ENCODE results near the gene ADAMTS16.

DNA sequence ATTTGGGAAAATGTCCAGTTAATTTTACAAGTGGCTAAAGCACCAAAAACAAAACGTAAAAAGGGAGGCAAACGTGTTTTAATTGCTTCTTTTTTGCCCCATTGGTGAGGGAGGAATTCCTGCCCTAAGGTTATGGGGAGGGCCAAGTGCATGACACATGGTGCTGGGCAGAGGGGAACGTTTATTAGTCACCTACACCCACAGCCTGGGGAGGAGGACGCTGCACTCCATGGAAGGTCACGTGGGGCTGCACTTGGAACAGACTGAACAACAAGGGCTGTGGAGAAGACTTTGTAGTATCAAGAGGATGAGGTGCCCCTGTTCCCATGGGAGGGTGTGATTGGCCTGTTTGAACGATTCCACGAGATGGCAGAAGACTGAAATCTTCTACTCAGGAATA, 13.7 kb upstream of the ADAMTS16 start:
- no peak for TF ChIP-seq POLR2A (IDR thresholded peaks at IDR 0.05)
- TF ChIP-seq, protein P1, sequence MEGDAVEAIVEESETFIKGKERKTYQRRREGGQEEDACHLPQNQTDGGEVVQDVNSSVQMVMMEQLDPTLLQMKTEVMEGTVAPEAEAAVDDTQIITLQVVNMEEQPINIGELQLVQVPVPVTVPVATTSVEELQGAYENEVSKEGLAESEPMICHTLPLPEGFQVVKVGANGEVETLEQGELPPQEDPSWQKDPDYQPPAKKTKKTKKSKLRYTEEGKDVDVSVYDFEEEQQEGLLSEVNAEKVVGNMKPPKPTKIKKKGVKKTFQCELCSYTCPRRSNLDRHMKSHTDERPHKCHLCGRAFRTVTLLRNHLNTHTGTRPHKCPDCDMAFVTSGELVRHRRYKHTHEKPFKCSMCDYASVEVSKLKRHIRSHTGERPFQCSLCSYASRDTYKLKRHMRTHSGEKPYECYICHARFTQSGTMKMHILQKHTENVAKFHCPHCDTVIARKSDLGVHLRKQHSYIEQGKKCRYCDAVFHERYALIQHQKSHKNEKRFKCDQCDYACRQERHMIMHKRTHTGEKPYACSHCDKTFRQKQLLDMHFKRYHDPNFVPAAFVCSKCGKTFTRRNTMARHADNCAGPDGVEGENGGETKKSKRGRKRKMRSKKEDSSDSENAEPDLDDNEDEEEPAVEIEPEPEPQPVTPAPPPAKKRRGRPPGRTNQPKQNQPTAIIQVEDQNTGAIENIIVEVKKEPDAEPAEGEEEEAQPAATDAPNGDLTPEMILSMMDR (IDR thresholded peaks at IDR 0.05), result no peak
- no peak for TF ChIP-seq POLR2AphosphoS5 (IDR thresholded peaks at IDR 0.05)
